HepG2 (cell line): ENCODE measurements around the gene PPM1H. TPM values are rescaled to one million over a fixed set of nuclear protein-coding genes. Genes with fewer than 3 reads are reported as not detected.

Source experiments
- FOXA3 ChIP-seq: IDR thresholded peaks from 2 replicates; pipeline ENCODE4 v1.6.1; 2016; ENCODE audit warnings: missing genetic modification reagents, missing compliant biosample characterization
- HHEX ChIP-seq: IDR thresholded peaks from 2 replicates; pipeline ENCODE4 v1.6.1; 2016; ENCODE audit warnings: control low read depth
- HNF4A ChIP-seq: sonication (generic); formaldehyde crosslinking; IDR thresholded peaks from 2 replicates; pipeline ENCODE4 v1.4.0; 2020; ENCODE audit warnings: missing genetic modification reagents
- HNRNPL ChIP-seq: fragments of 200-400 bp; formaldehyde crosslinking; IDR thresholded peaks from 2 replicates; pipeline ENCODE4 v1.6.1; 2017; ENCODE audit warnings: mild to moderate bottlenecking, low read depth, low read length
- MIXL1 ChIP-seq: IDR thresholded peaks from 2 replicates; pipeline ENCODE4 v1.6.1; 2016
- SRF ChIP-seq: IDR thresholded peaks from 2 replicates; pipeline ENCODE4 v1.6.1; 2011; ENCODE audit warnings: mild to moderate bottlenecking, low read depth, low read length, moderate library complexity
- TBP ChIP-seq: sonication (generic); formaldehyde crosslinking; IDR thresholded peaks from 2 replicates; pipeline ENCODE4 v1.5.0; 2020; ENCODE audit warnings: missing genetic modification reagents
- ZBTB8A ChIP-seq: sonication (generic); formaldehyde crosslinking; IDR thresholded peaks from 2 replicates; pipeline ENCODE4 v1.4.0; 2020; ENCODE audit warnings: mild to moderate bottlenecking, low read depth, missing genetic modification reagents, borderline replicate concordance
- ZNF460 ChIP-seq: sonication (generic); formaldehyde crosslinking; IDR thresholded peaks from 2 replicates; pipeline ENCODE4 v1.5.1; 2020; ENCODE audit warnings: missing genetic modification reagents, mild to moderate bottlenecking, borderline replicate concordance
- ZNF563 ChIP-seq: sonication (generic); formaldehyde crosslinking; IDR thresholded peaks from 2 replicates; pipeline ENCODE4 v1.8.0; 2022; ENCODE audit warnings: mild to moderate bottlenecking, moderate library complexity, missing genetic modification reagents
- ZNF782 ChIP-seq: sonication (generic); formaldehyde crosslinking; IDR thresholded peaks from 2 replicates; pipeline ENCODE4 v1.4.0; 2020; ENCODE audit warnings: missing genetic modification reagents, mild to moderate bottlenecking, borderline replicate concordance
- ZNF850 ChIP-seq: sonication (generic); formaldehyde crosslinking; conservative IDR thresholded peaks from 2 replicates; pipeline ENCODE4 v1.9.0; 2021; ENCODE audit warnings: mild to moderate bottlenecking, missing genetic modification reagents
- polyA plus RNA-seq, 8 experiments: library from polyadenylated mRNA; depleted of rRNA in 3 of 8; stranded (reverse) in 7 of 8; unstranded in 1 of 8; fragments of >200 nt; fragmentation: Illumina TruSeq in 4 of 8; extraction: Trizol in 4 of 8; gene quantifications; 2 replicates each; pipeline versions ENCODE4 v1.2.1 to v1.2.3, GENCODE V29; 2011 to 2016; ENCODE audit warnings: low read depth in 4 of 8, missing spikeins in 1 of 8, mixed read lengths in 1 of 8; ENCODE audit not compliant: insufficient read depth in 1 of 8
- total RNA-seq, 5 experiments: library from RNA; depleted of rRNA; stranded (reverse); fragments of >200 nt; fragmentation: Illumina TruSeq; extraction: Trizol; gene quantifications; 2 replicates each; pipeline ENCODE4 v1.2.3, GENCODE V29; 2016; ENCODE audit warnings: low read depth in 1 of 5
- TF ChIP-seq, protein P1 (sequence below): IDR thresholded peaks from 2 replicates; pipeline ENCODE4 v1.4.0; 2020; ENCODE audit warnings: mild to moderate bottlenecking, missing genetic modification reagents
- TF ChIP-seq, protein P2 (sequence below): sonication (generic); formaldehyde crosslinking; IDR thresholded peaks from 2 replicates; pipeline ENCODE4 v1.5.1; 2020; ENCODE audit warnings: missing genetic modification reagents, mild to moderate bottlenecking, borderline replicate concordance
- TF ChIP-seq, protein P3 (sequence below): sonication (generic); formaldehyde crosslinking; IDR thresholded peaks from 2 replicates; pipeline ENCODE4 v1.5.0; 2020; ENCODE audit warnings: missing genetic modification reagents
- TF ChIP-seq, protein P4 (sequence below): sonication (generic); formaldehyde crosslinking; IDR thresholded peaks from 2 replicates; pipeline ENCODE4 v1.4.0; 2020; ENCODE audit warnings: missing genetic modification reagents
- TF ChIP-seq, protein P5 (sequence below): sonication (generic); formaldehyde crosslinking; conservative IDR thresholded peaks from 2 replicates; pipeline ENCODE4 v1.4.0; 2020; ENCODE audit warnings: mild to moderate bottlenecking, missing genetic modification reagents, moderate library complexity

The PPM1H gene
- total and polyA plus RNA-seq, 2 of the 13 experiments (the other 11 are each of a cell fraction or from before 2014, with no cell fraction given): 29.1 to 38.1 TPM

DNA sequence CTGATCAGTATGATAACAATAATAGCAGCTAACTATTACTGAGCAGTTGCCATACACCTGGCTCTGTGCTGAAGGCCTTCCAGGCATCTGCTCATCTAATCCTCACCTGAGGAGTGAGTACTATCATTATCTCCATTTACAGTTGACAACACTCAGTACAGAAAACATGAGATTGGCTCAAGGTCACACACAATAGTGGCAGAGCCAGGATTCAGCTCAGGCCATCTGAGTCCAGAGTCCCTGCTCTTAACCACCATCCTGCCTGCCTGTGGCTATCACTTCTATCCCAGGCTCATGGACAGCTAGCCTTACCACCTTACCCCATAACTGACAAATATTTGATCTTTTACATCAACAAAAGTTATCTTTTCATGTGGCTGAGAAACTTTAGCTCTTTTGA is 155.5 kb downstream of the PPM1H start (continued):
- TF ChIP-seq, protein P1, sequence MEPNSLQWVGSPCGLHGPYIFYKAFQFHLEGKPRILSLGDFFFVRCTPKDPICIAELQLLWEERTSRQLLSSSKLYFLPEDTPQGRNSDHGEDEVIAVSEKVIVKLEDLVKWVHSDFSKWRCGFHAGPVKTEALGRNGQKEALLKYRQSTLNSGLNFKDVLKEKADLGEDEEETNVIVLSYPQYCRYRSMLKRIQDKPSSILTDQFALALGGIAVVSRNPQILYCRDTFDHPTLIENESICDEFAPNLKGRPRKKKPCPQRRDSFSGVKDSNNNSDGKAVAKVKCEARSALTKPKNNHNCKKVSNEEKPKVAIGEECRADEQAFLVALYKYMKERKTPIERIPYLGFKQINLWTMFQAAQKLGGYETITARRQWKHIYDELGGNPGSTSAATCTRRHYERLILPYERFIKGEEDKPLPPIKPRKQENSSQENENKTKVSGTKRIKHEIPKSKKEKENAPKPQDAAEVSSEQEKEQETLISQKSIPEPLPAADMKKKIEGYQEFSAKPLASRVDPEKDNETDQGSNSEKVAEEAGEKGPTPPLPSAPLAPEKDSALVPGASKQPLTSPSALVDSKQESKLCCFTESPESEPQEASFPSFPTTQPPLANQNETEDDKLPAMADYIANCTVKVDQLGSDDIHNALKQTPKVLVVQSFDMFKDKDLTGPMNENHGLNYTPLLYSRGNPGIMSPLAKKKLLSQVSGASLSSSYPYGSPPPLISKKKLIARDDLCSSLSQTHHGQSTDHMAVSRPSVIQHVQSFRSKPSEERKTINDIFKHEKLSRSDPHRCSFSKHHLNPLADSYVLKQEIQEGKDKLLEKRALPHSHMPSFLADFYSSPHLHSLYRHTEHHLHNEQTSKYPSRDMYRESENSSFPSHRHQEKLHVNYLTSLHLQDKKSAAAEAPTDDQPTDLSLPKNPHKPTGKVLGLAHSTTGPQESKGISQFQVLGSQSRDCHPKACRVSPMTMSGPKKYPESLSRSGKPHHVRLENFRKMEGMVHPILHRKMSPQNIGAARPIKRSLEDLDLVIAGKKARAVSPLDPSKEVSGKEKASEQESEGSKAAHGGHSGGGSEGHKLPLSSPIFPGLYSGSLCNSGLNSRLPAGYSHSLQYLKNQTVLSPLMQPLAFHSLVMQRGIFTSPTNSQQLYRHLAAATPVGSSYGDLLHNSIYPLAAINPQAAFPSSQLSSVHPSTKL (CRISPR knock-in tag): peak; percentile 22; the same call in 1 of the 2 replicates
- no peak for TF ChIP-seq SRF
- TF ChIP-seq, protein P2, sequence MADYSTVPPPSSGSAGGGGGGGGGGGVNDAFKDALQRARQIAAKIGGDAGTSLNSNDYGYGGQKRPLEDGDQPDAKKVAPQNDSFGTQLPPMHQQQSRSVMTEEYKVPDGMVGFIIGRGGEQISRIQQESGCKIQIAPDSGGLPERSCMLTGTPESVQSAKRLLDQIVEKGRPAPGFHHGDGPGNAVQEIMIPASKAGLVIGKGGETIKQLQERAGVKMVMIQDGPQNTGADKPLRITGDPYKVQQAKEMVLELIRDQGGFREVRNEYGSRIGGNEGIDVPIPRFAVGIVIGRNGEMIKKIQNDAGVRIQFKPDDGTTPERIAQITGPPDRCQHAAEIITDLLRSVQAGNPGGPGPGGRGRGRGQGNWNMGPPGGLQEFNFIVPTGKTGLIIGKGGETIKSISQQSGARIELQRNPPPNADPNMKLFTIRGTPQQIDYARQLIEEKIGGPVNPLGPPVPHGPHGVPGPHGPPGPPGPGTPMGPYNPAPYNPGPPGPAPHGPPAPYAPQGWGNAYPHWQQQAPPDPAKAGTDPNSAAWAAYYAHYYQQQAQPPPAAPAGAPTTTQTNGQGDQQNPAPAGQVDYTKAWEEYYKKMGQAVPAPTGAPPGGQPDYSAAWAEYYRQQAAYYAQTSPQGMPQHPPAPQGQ (CRISPR knock-in tag): no peak
- TF ChIP-seq, protein P3, sequence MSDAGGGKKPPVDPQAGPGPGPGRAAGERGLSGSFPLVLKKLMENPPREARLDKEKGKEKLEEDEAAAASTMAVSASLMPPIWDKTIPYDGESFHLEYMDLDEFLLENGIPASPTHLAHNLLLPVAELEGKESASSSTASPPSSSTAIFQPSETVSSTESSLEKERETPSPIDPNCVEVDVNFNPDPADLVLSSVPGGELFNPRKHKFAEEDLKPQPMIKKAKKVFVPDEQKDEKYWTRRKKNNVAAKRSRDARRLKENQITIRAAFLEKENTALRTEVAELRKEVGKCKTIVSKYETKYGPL (CRISPR knock-in tag): no peak
- no peak for TF ChIP-seq ZNF782 (CRISPR knock-in tag)
- TF ChIP-seq MIXL1 (CRISPR knock-in tag): 0 out of 2 replicates have a peak, but pooled peaks have one; percentile 21
- no peak for TF ChIP-seq ZBTB8A (CRISPR knock-in tag)
- TF ChIP-seq ZNF850 (CRISPR knock-in tag): no peak
- TF ChIP-seq HNRNPL: no peak
- TF ChIP-seq, protein P4, sequence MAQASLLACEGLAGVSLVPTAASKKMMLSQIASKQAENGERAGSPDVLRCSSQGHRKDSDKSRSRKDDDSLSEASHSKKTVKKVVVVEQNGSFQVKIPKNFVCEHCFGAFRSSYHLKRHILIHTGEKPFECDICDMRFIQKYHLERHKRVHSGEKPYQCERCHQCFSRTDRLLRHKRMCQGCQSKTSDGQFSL: no peak
- TF ChIP-seq HHEX (CRISPR knock-in tag): no peak
- TF ChIP-seq FOXA3 (CRISPR knock-in tag): peak; percentile 21; the same call in 1 of the 2 replicates
- no peak for TF ChIP-seq ZNF563 (CRISPR knock-in tag)
- TF ChIP-seq, protein P5, sequence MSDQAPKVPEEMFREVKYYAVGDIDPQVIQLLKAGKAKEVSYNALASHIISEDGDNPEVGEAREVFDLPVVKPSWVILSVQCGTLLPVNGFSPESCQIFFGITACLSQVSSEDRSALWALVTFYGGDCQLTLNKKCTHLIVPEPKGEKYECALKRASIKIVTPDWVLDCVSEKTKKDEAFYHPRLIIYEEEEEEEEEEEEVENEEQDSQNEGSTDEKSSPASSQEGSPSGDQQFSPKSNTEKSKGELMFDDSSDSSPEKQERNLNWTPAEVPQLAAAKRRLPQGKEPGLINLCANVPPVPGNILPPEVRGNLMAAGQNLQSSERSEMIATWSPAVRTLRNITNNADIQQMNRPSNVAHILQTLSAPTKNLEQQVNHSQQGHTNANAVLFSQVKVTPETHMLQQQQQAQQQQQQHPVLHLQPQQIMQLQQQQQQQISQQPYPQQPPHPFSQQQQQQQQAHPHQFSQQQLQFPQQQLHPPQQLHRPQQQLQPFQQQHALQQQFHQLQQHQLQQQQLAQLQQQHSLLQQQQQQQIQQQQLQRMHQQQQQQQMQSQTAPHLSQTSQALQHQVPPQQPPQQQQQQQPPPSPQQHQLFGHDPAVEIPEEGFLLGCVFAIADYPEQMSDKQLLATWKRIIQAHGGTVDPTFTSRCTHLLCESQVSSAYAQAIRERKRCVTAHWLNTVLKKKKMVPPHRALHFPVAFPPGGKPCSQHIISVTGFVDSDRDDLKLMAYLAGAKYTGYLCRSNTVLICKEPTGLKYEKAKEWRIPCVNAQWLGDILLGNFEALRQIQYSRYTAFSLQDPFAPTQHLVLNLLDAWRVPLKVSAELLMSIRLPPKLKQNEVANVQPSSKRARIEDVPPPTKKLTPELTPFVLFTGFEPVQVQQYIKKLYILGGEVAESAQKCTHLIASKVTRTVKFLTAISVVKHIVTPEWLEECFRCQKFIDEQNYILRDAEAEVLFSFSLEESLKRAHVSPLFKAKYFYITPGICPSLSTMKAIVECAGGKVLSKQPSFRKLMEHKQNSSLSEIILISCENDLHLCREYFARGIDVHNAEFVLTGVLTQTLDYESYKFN (CRISPR knock-in tag): peak; percentile 42
- no peak for TF ChIP-seq TBP (CRISPR knock-in tag)
- TF ChIP-seq ZNF460 (CRISPR knock-in tag): no peak
- TF ChIP-seq HNF4A (CRISPR knock-in tag): peak; percentile 85
